Nephron progenitor cell (in vitro differentiated cells): Measurements from ENCODE around the gene UBE2E1.

Source experiments
- DNase-seq: peaks from one replicate; pipeline ENCODE4 v3.0.0; 2021
- H3K27ac Mint-ChIP-seq: 2 replicates; pipeline ENCODE4 v1.8.0; 2021; ENCODE audit warnings: mild to moderate bottlenecking, moderate library complexity, mixed read lengths
- H3K27me3 Mint-ChIP-seq: 2 replicates; pipeline ENCODE4 v1.8.0; 2021; ENCODE audit warnings: mild to moderate bottlenecking, low read depth, mixed read lengths; ENCODE audit not compliant: poor library complexity
- H3K36me3 Mint-ChIP-seq: 2 replicates; pipeline ENCODE4 v1.8.0; 2021; ENCODE audit warnings: low read depth, mixed read lengths
- H3K4me1 Mint-ChIP-seq: 2 replicates; pipeline ENCODE4 v1.8.0; 2021; ENCODE audit warnings: mixed read lengths
- H3K4me3 Mint-ChIP-seq: 2 replicates; pipeline ENCODE4 v1.8.0; 2021; ENCODE audit warnings: mild to moderate bottlenecking, moderate library complexity, mixed read lengths
- H3K9me3 Mint-ChIP-seq: 2 replicates; pipeline ENCODE4 v1.8.0; 2021; ENCODE audit warnings: mild to moderate bottlenecking, moderate library complexity, mixed read lengths
- CTCF ChIP-seq: fragments of 200-600 bp; sonication (generic); IDR thresholded peaks from 2 replicates; pipeline ENCODE4 v1.5.0; 2021; ENCODE audit warnings: antibody characterized with exemption

The UBE2E1 gene

GRCh38 chr3:23823620-23824019 is 17.9 kb downstream of the UBE2E1 start:
- Mint-ChIP-seq H3K4me3 (no peak overlapping the region), H3K4me1 (peaks cover 27% of the 10 kb centered on the region), H3K27me3 (no peaks in the 10 kb centered on the region), H3K27ac (no peak overlapping the region), H3K9me3 (no peaks in the 10 kb centered on the region), H3K36me3 (peaks cover 21% of the 10 kb centered on the region)
- no peak for TF ChIP-seq CTCF
- no peak for DNase-seq

- peaks cover 12% of the 10 kb centered on the region for H3K36me3 Mint-ChIP-seq
- H3K27me3 Mint-ChIP-seq = no peaks in the 10 kb centered on the region
- no peak overlapping the region for H3K4me3 Mint-ChIP-seq
- DNase-seq = no peak
- peaks cover 30% of the 10 kb centered on the region for H3K4me1 Mint-ChIP-seq
- TF ChIP-seq CTCF = no peak
- H3K27ac Mint-ChIP-seq = no peak overlapping the region
- no peaks in the 10 kb centered on the region for H3K9me3 Mint-ChIP-seq
Observed at GRCh38 chr3:23824699-23825444, 19.1 kb downstream of the UBE2E1 start.

GRCh38 chr3:23825802-23826201 is 20.0 kb downstream of the UBE2E1 start:
- Mint-ChIP-seq H3K9me3 (no peaks in the 10 kb centered on the region), H3K4me1 (peaks cover 29% of the 10 kb centered on the region), H3K4me3 (no peak overlapping the region), H3K27me3 (no peaks in the 10 kb centered on the region), H3K27ac (no peak overlapping the region), H3K36me3 (peaks cover 10% of the 10 kb centered on the region)
- no peak for TF ChIP-seq CTCF
- DNase-seq = no peak

GRCh38 chr3:23826382-23827064 is 20.8 kb downstream of the UBE2E1 start:
- no peak overlapping the region for H3K27ac Mint-ChIP-seq
- no peaks in the 10 kb centered on the region for H3K9me3 Mint-ChIP-seq
- no peaks in the 10 kb centered on the region for H3K27me3 Mint-ChIP-seq
- no peak overlapping the region for H3K4me3 Mint-ChIP-seq
- no peak for TF ChIP-seq CTCF
- peaks cover 22% of the 10 kb centered on the region for H3K4me1 Mint-ChIP-seq
- H3K36me3 Mint-ChIP-seq = peaks cover 6% of the 10 kb centered on the region
- no peak for DNase-seq

GRCh38 chr3:23829242-23829934 is 23.6 kb downstream of the UBE2E1 start:
- H3K27ac Mint-ChIP-seq = no peak overlapping the region
- TF ChIP-seq CTCF = no peak
- no peaks in the 10 kb centered on the region for H3K27me3 Mint-ChIP-seq

More at GRCh38 chr3:23829242-23829934, 23.6 kb downstream of the UBE2E1 start:
- Mint-ChIP-seq H3K36me3 (no peaks in the 10 kb centered on the region), H3K9me3 (no peaks in the 10 kb centered on the region), H3K4me3 (no peak overlapping the region), H3K4me1 (peaks cover 29% of the 10 kb centered on the region)
- DNase-seq = no peak
